Fibroblast of lung (primary cell): ENCODE results near the gene DNHD1. TPM values are rescaled to one million over a fixed set of nuclear protein-coding genes. Genes with fewer than 3 reads are reported as not detected.
A peak's percentile ranks its signal among the peaks of the same experiment; 100 is the strongest.

ENCODE experiments used
- DNase-seq, 2 donors: peaks; one replicate each; pipeline versions ENCODE4 v3.0.0 to v3.0.0-alpha.2; 2010; ENCODE audit warnings: low read depth in 2 of 2
- H2AFZ ChIP-seq: 2 replicates; pipeline ENCODE4 v1.5.1; 2012; ENCODE audit warnings: low read length, control low read depth, inconsistent platforms
- H3K27ac ChIP-seq: 2 replicates; pipeline ENCODE4 v1.5.1; 2011; ENCODE audit warnings: low read length, control low read depth; ENCODE audit not compliant: insufficient read depth
- H3K27me3 ChIP-seq: 2 replicates; pipeline ENCODE4 v1.5.1; 2011; ENCODE audit warnings: mild to moderate bottlenecking, low read length; ENCODE audit not compliant: control insufficient read depth, insufficient read depth
- H3K36me3 ChIP-seq: 2 replicates; pipeline ENCODE4 v1.5.1; 2011; ENCODE audit warnings: low read length; ENCODE audit not compliant: control insufficient read depth, insufficient read depth
- H3K4me1 ChIP-seq: 2 replicates; pipeline ENCODE4 v1.5.1; 2011; ENCODE audit warnings: low read length; ENCODE audit not compliant: control insufficient read depth, insufficient read depth; ENCODE audit errors: extremely low read depth
- H3K4me2 ChIP-seq: 2 replicates; pipeline ENCODE4 v1.5.1; 2011; ENCODE audit warnings: low read length, control low read depth; ENCODE audit not compliant: insufficient read depth; ENCODE audit errors: extremely low read depth
- H3K4me3 ChIP-seq, 4 experiments: fragments of 200-600 bp in 1 of 4; sonication (generic) in 1 of 4; replicated peaks in 1 of 4; 2 replicates each; pipeline ENCODE4 v1.5.1; 2011 to 2016; ENCODE audit warnings: low read length in 4 of 4, low read depth in 3 of 4, mild to moderate bottlenecking in 3 of 4, control low read depth in 2 of 4, inconsistent platforms in 1 of 4, mixed read lengths in 1 of 4; ENCODE audit not compliant: insufficient read depth in 1 of 4; ENCODE audit errors: control extremely low read depth in 1 of 4
- H3K79me2 ChIP-seq: 2 replicates; pipeline ENCODE4 v1.5.1; 2012; ENCODE audit warnings: mild to moderate bottlenecking, low read length, inconsistent platforms; ENCODE audit not compliant: control insufficient read depth, insufficient read depth
- H3K9ac ChIP-seq: 2 replicates; pipeline ENCODE4 v1.5.1; 2011; ENCODE audit warnings: mild to moderate bottlenecking, low read length, control low read depth; ENCODE audit not compliant: insufficient read depth
- H3K9me3 ChIP-seq: 2 replicates; pipeline ENCODE4 v1.5.1; 2012; ENCODE audit warnings: low read depth, low read length; ENCODE audit not compliant: control insufficient read depth, insufficient read depth
- H4K20me1 ChIP-seq: 2 replicates; pipeline ENCODE4 v1.5.1; 2011; ENCODE audit warnings: low read length; ENCODE audit not compliant: control insufficient read depth, insufficient read depth; ENCODE audit errors: extremely low read depth
- EZH2 ChIP-seq: IDR thresholded peaks from 2 replicates; pipeline ENCODE4 v1.5.1; 2012; ENCODE audit warnings: low read length, control low read depth, mild to moderate bottlenecking; ENCODE audit errors: missing control alignments
- polyA plus RNA-seq, 2 donors: library from polyadenylated mRNA; depleted of rRNA in 1 of 2; stranded (reverse) in 1 of 2; unstranded in 1 of 2; fragments of >200 nt; gene quantifications; 2 replicates each; pipeline ENCODE4 v1.2.1, GENCODE V29; 2011 to 2012; ENCODE audit warnings: missing spikeins in 1 of 2
- total RNA-seq: library from RNA; depleted of rRNA; stranded (reverse); fragments of >200 nt; gene quantifications from 2 replicates; pipeline ENCODE4 v1.2.1, GENCODE V29; 2014
- TF ChIP-seq, protein P1 (sequence below), 2 donors: IDR thresholded peaks in 1 of 2; conservative IDR thresholded peaks in 1 of 2; 1 replicate in 1 of 2; 2 replicates in 1 of 2; pipeline ENCODE4 v1.5.1; 2011 to 2012; ENCODE audit warnings: low read length in 2 of 2, control low read depth in 1 of 2, inconsistent platforms in 1 of 2, low read depth in 1 of 2, mild to moderate bottlenecking in 1 of 2

The DNHD1 gene
- total and polyA plus RNA-seq, 2 donors (not counting 1 experiment from before 2014, with no cell fraction given) = 2.2 to 14.7 TPM

DNA sequence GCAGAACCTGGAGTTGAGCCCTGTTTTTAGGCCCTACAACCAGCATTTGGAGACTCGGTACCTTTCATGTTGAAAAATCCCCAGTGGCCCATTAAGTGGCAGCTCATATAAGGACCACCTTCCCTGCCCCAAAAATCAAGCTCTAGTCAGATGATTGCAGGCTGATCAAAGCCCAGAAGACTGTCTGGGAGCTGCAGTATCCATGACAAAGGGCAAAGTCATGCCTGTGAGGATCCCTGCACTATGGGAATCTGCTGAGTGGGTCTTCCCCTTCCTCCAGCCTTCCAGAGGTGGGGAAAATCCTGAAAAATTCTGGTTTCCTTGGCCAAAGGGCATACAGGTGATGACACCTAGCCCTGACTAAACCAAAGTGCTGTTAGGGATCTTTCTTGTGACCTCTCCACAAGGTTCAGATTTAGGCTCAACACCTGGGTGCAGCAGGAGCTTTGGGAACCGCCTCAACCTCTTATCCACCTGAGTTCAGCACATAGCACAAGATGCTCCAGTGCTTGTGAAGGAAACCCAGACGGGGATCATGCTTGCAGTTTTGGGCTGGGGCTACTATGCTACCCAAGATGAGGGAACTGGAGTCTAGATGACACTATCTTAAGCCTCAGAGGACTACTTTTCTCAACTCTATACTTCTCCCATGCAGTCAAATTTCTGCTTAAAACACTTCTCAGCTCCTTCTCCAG is 22.1 kb upstream of the DNHD1 start:
- Histone ChIP-seq H3K27me3 (no peaks in the 10 kb centered on the region), H3K4me2 (peak overlapping the region; percentile 90), H2AFZ (no peak overlapping the region), H3K4me3 (peak overlapping the region in 3 of 4 experiments; percentile 48 to 68 (median 67)), H4K20me1 (no peaks in the 10 kb centered on the region), H3K27ac (peak overlapping the region; percentile 86), H3K4me1 (peaks cover 13% of the 10 kb centered on the region), H3K9ac (no peak overlapping the region), H3K79me2 (peaks cover 20% of the 10 kb centered on the region), H3K9me3 (no peaks in the 10 kb centered on the region), H3K36me3 (peaks cover 12% of the 10 kb centered on the region)
- DNase-seq = no peak
- TF ChIP-seq, protein P1, sequence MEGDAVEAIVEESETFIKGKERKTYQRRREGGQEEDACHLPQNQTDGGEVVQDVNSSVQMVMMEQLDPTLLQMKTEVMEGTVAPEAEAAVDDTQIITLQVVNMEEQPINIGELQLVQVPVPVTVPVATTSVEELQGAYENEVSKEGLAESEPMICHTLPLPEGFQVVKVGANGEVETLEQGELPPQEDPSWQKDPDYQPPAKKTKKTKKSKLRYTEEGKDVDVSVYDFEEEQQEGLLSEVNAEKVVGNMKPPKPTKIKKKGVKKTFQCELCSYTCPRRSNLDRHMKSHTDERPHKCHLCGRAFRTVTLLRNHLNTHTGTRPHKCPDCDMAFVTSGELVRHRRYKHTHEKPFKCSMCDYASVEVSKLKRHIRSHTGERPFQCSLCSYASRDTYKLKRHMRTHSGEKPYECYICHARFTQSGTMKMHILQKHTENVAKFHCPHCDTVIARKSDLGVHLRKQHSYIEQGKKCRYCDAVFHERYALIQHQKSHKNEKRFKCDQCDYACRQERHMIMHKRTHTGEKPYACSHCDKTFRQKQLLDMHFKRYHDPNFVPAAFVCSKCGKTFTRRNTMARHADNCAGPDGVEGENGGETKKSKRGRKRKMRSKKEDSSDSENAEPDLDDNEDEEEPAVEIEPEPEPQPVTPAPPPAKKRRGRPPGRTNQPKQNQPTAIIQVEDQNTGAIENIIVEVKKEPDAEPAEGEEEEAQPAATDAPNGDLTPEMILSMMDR (conservative IDR thresholded peaks at IDR 0.05 in 1 of 2, IDR thresholded peaks at IDR 0.05 in 1 of 2; ENCODE audit: low read depth in 1 of 2, low read length in 2 of 2) = no peak
- TF ChIP-seq EZH2 = no peak

DNA sequence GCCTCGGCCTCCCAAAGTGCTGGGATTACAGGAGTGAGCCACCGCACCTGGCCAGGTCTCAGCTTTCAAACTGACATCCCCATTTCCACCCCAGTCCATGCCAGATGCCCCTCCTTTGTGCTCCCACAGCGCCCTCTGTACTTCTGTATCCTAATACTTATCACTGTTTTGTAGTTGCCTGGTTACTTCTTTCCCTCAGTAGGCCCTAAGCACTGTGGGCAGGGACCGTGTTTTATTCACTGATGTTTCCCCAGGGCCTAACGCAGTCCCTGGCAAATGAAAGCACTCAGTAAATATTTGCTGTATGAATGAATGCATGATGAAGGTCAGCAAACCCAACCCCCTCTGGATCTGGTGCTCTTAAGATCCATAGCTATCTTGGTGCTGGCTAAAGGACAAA is 21.1 kb upstream of the DNHD1 start:
- Histone ChIP-seq H2AFZ (no peak overlapping the region), H3K27ac (no peak overlapping the region), H3K9ac (no peak overlapping the region), H3K4me1 (peaks cover 15% of the 10 kb centered on the region), H3K4me2 (no peak overlapping the region), H3K36me3 (peaks cover 12% of the 10 kb centered on the region), H3K9me3 (no peaks in the 10 kb centered on the region), H4K20me1 (no peaks in the 10 kb centered on the region), H3K27me3 (no peaks in the 10 kb centered on the region), H3K4me3 (no peak overlapping the region), H3K79me2 (peaks cover 30% of the 10 kb centered on the region)
- DNase-seq = no peak
- TF ChIP-seq, protein P1 (conservative IDR thresholded peaks at IDR 0.05 in 1 of 2, IDR thresholded peaks at IDR 0.05 in 1 of 2; ENCODE audit: low read depth in 1 of 2, low read length in 2 of 2) = no peak
- TF ChIP-seq EZH2 = no peak

DNA sequence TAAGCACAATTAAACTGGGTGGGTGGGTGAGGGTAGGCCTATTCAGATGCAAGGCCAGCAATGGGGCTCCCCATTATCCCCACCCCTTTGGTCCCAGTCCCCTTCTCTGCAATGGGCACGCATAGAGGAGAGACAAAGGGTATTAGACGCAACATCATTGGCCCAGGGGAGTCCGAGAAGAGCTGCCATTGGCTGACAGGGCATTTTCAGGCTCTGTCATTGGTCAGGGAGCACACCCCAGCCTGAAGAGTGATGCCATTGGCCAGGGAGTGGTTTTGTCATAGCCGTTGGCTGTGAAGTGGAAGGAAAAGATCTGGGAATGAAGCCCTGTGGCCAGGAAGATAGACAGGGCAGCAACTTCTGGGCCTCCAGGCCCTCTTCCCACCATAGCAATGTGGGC is 20.5 kb upstream of the DNHD1 start:
- Histone ChIP-seq H3K9me3 (no peaks in the 10 kb centered on the region), H3K9ac (no peak overlapping the region), H3K36me3 (peaks cover 12% of the 10 kb centered on the region), H3K4me2 (no peak overlapping the region), H3K27ac (no peak overlapping the region), H4K20me1 (no peaks in the 10 kb centered on the region), H3K4me1 (peaks cover 15% of the 10 kb centered on the region), H3K27me3 (no peaks in the 10 kb centered on the region), H3K79me2 (peaks cover 34% of the 10 kb centered on the region), H3K4me3 (no peak overlapping the region), H2AFZ (no peak overlapping the region)
- no peak for DNase-seq
- TF ChIP-seq EZH2 = no peak
- TF ChIP-seq, protein P1 (conservative IDR thresholded peaks at IDR 0.05 in 1 of 2, IDR thresholded peaks at IDR 0.05 in 1 of 2; ENCODE audit: low read depth in 1 of 2, low read length in 2 of 2) = no peak
